HEK293 (cell line): ENCODE results near the gene TEAD4.
A peak's percentile ranks its signal among the peaks of the same experiment; 100 is the strongest.

Experiments used
- CTCF ChIA-PET: fragments of 350-600 bp; formaldehyde crosslinking; extraction: SDS; loops from one replicate; lab custom pipeline; 2021; ENCODE audit warnings: antibody characterized with exemption; lab: Yijun Ruan, JAX
- POLR2A ChIA-PET: fragments of 300-600 bp; formaldehyde crosslinking; extraction: SDS; loops from one replicate; lab custom pipeline; 2020; ENCODE audit warnings: antibody characterized with exemption, inconsistent platforms; lab: Yijun Ruan, JAX
- H3K27ac ChIP-seq: fragments of 200-500 bp; sonication (Bioruptor generic); 2 replicates; pipeline ENCODE4 v1.5.1; 2014; ENCODE audit warnings: low read depth, low read length, control low read depth, inconsistent platforms; ENCODE audit errors: extremely low read depth
- H3K36me3 ChIP-seq, 2 experiments: fragments of 200-500 bp in 1 of 2; sonication (Bioruptor generic) in 1 of 2; 1 replicate in 1 of 2; 2 replicates in 1 of 2; pipeline ENCODE4 v1.5.1; 2014 to 2017; ENCODE audit warnings: inconsistent platforms in 2 of 2, low read length in 2 of 2; ENCODE audit not compliant: control insufficient read depth in 2 of 2, insufficient read depth in 1 of 2
- H3K4me1 ChIP-seq: fragments of 200-500 bp; sonication (Bioruptor generic); 2 replicates; pipeline ENCODE4 v1.5.1; 2014; ENCODE audit warnings: mild to moderate bottlenecking, low read length, inconsistent platforms; ENCODE audit not compliant: control insufficient read depth, insufficient read depth
- H3K4me3 ChIP-seq: 2 replicates; pipeline ENCODE4 v1.5.1; 2011; ENCODE audit warnings: low read depth, mild to moderate bottlenecking, control low read depth, low read length, moderate library complexity
- H3K9me3 ChIP-seq: fragments of 200-500 bp; sonication (Bioruptor generic); 2 replicates; pipeline ENCODE4 v1.5.1; 2014; ENCODE audit warnings: low read depth, low read length, inconsistent platforms; ENCODE audit not compliant: control insufficient read depth, insufficient read depth
- CTCF ChIP-seq: fragments of 450-650 bp; formaldehyde crosslinking; IDR thresholded peaks from 2 replicates; pipeline ENCODE4 v1.5.1; 2016; ENCODE audit warnings: missing biosample characterization, missing genetic modification characterization
- HIC1 ChIP-seq: fragments of 450-650 bp; formaldehyde crosslinking; IDR thresholded peaks from 2 replicates; pipeline ENCODE4 v1.5.1; 2016; ENCODE audit warnings: missing biosample characterization, missing genetic modification characterization
- SP2 ChIP-seq: fragments of 450-650 bp; formaldehyde crosslinking; IDR thresholded peaks from 2 replicates; pipeline ENCODE4 v1.5.1; 2016; ENCODE audit warnings: missing biosample characterization, missing genetic modification characterization
- ZBTB17 ChIP-seq: fragments of 450-650 bp; formaldehyde crosslinking; IDR thresholded peaks from 2 replicates; pipeline ENCODE4 v1.5.1; 2016; ENCODE audit warnings: missing biosample characterization, missing genetic modification characterization
- ZFP37 ChIP-seq: fragments of 450-650 bp; formaldehyde crosslinking; IDR thresholded peaks from 2 replicates; pipeline ENCODE4 v1.5.1; 2016; ENCODE audit warnings: missing biosample characterization, missing genetic modification characterization
- ZFP69B ChIP-seq: fragments of 450-650 bp; formaldehyde crosslinking; IDR thresholded peaks from 2 replicates; pipeline ENCODE4 v1.5.1; 2016; ENCODE audit warnings: missing biosample characterization, missing genetic modification characterization
- ZNF138 ChIP-seq: fragments of 450-650 bp; formaldehyde crosslinking; IDR thresholded peaks from 2 replicates; pipeline ENCODE4 v1.5.1; 2016; ENCODE audit warnings: missing biosample characterization, missing genetic modification characterization, borderline replicate concordance
- ZNF202 ChIP-seq: fragments of 450-650 bp; formaldehyde crosslinking; IDR thresholded peaks from 2 replicates; pipeline ENCODE4 v1.5.1; 2016; ENCODE audit warnings: missing biosample characterization, missing genetic modification characterization, borderline replicate concordance
- ZNF324 ChIP-seq: fragments of 450-650 bp; formaldehyde crosslinking; IDR thresholded peaks from 2 replicates; pipeline ENCODE4 v1.5.1; 2016; ENCODE audit warnings: missing biosample characterization, missing genetic modification characterization
- ZNF391 ChIP-seq: fragments of 450-650 bp; formaldehyde crosslinking; IDR thresholded peaks from 2 replicates; pipeline ENCODE4 v1.5.1; 2016; ENCODE audit warnings: low read depth, missing biosample characterization, missing genetic modification characterization, borderline replicate concordance
- ZNF404 ChIP-seq: fragments of 450-650 bp; formaldehyde crosslinking; IDR thresholded peaks from 2 replicates; pipeline ENCODE4 v1.5.1; 2017; ENCODE audit warnings: missing biosample characterization, missing genetic modification characterization
- ZNF48 ChIP-seq: fragments of 450-650 bp; formaldehyde crosslinking; IDR thresholded peaks from 2 replicates; pipeline ENCODE4 v1.5.1; 2016; ENCODE audit warnings: missing biosample characterization, missing genetic modification characterization
- ZNF626 ChIP-seq: fragments of 450-650 bp; sonication (Bioruptor Pico); formaldehyde crosslinking; IDR thresholded peaks from 2 replicates; pipeline ENCODE4 v1.5.1; 2018; ENCODE audit warnings: missing biosample characterization, missing genetic modification characterization, inconsistent platforms
- ZNF677 ChIP-seq: fragments of 450-650 bp; IDR thresholded peaks from 2 replicates; pipeline ENCODE4 v1.5.0; 2018; ENCODE audit warnings: missing biosample characterization, mild to moderate bottlenecking, missing genetic modification characterization, moderate library complexity
- ZNF692 ChIP-seq: fragments of 450-650 bp; formaldehyde crosslinking; IDR thresholded peaks from 2 replicates; pipeline ENCODE4 v1.5.1; 2016; ENCODE audit warnings: missing biosample characterization, missing genetic modification characterization
- ZNF777 ChIP-seq: fragments of 450-650 bp; formaldehyde crosslinking; IDR thresholded peaks from 2 replicates; pipeline ENCODE4 v1.5.1; 2017; ENCODE audit warnings: missing biosample characterization, missing genetic modification characterization, borderline replicate concordance
- ZNF837 ChIP-seq: fragments of 450-650 bp; formaldehyde crosslinking; IDR thresholded peaks from 2 replicates; pipeline ENCODE4 v1.5.1; 2016; ENCODE audit warnings: missing biosample characterization, missing genetic modification characterization
- ZNF843 ChIP-seq: fragments of 450-650 bp; formaldehyde crosslinking; IDR thresholded peaks from 2 replicates; pipeline ENCODE4 v1.5.1; 2016; ENCODE audit warnings: missing biosample characterization, missing genetic modification characterization
- TF ChIP-seq, protein P1 (sequence below): fragments of 450-650 bp; formaldehyde crosslinking; IDR thresholded peaks from 2 replicates; pipeline ENCODE4 v1.5.1; 2017; ENCODE audit warnings: missing biosample characterization, missing genetic modification characterization

Gene TEAD4

GRCh38 chr12:3004655-3005565 is 45.7 kb downstream of the TEAD4 start:
- CTCF ChIA-PET = no interaction called here

DNA sequence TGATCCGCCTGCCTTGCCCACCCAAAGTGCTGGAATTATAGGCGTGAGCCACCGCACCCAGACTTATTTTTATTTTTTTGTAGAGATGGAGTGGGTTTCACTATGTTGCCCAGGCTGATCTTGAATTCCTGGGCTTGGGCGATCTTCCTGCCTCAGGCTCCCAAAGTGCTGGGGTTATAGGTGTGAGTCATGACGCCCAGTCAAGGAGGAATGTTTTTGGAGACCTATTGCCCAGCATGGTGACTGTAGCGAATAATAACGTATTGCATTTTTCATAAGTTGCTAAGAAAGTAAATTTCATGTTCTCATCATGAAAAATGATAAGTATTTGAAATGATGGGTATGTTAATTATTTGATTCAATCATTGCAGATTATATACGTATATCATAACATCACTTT is 46.5 kb downstream of the TEAD4 start:
- Histone ChIP-seq H3K9me3 (no peaks in the 10 kb centered on the region), H3K4me1 (no peaks in the 10 kb centered on the region), H3K4me3 (no peak overlapping the region), H3K36me3 (peaks cover 0 to 8% of the 10 kb centered on the region in 2 experiments; a peak in 2 of 3 replicates)
- CTCF ChIA-PET = no interaction called here
- TF ChIP-seq ZFP37 (tag by site-specific recombination) = no peak
- TF ChIP-seq ZNF677 (tag by site-specific recombination) = peak; percentile 48; the same call in 1 of the 2 replicates
- TF ChIP-seq, all 188 proteins: peak for 1
- no peak overlapping the region for H3K27ac ChIP-seq
- POLR2A ChIA-PET = no interaction called here

More at GRCh38 chr12:3004655-3005565, 45.7 kb downstream of the TEAD4 start:
- H3K36me3 ChIP-seq = peaks cover 0 to 8% of the 10 kb centered on the region in 2 experiments; a peak in 2 of 3 replicates
- TF ChIP-seq ZNF48 (tag by site-specific recombination) (no peak), CTCF (tag by site-specific recombination) (0 out of 2 replicates have a peak, but pooled peaks have one; percentile 28)
- TF ChIP-seq, all 188 proteins: peak for 1
- H3K9me3 ChIP-seq = no peaks in the 10 kb centered on the region
- H3K4me1 ChIP-seq = no peaks in the 10 kb centered on the region
- POLR2A ChIA-PET = no interaction called here
- no peak overlapping the region for H3K4me3 ChIP-seq
- H3K27ac ChIP-seq = no peak overlapping the region

- Histone ChIP-seq H3K4me3 (no peak overlapping the region), H3K4me1 (no peaks in the 10 kb centered on the region), H3K9me3 (no peaks in the 10 kb centered on the region), H3K36me3 (peaks cover 0 to 5% of the 10 kb centered on the region in 2 experiments; a peak in 2 of 3 replicates), H3K27ac (no peak overlapping the region)
- TF ChIP-seq ZFP69B (no peak), ZNF391 (tag by site-specific recombination) (no peak), HIC1 (no peak), ZNF324 (tag by site-specific recombination) (no peak), ZNF837 (tag by site-specific recombination) (no peak), SP2 (no peak), ZNF692 (tag by site-specific recombination) (no peak), ZNF48 (tag by site-specific recombination) (no peak), ZNF777 (tag by site-specific recombination) (no peak), ZNF202 (tag by site-specific recombination) (no peak), ZNF626 (tag by site-specific recombination) (no peak), ZBTB17 (no peak), ZNF404 (tag by site-specific recombination) (no peak), ZNF843 (tag by site-specific recombination) (no peak), ZNF138 (tag by site-specific recombination) (no peak)
- TF ChIP-seq, protein P1, sequence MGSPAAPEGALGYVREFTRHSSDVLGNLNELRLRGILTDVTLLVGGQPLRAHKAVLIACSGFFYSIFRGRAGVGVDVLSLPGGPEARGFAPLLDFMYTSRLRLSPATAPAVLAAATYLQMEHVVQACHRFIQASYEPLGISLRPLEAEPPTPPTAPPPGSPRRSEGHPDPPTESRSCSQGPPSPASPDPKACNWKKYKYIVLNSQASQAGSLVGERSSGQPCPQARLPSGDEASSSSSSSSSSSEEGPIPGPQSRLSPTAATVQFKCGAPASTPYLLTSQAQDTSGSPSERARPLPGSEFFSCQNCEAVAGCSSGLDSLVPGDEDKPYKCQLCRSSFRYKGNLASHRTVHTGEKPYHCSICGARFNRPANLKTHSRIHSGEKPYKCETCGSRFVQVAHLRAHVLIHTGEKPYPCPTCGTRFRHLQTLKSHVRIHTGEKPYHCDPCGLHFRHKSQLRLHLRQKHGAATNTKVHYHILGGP = no peak
- ChIA-PET POLR2A (no interaction called here), CTCF (interaction anchor here (1.1 to 1.3 kb wide), 2 partner anchors 25 to 226 kb away, joined by 3 read pairs; no protein-coding TSS in a partner anchor)
These were observed 50.6 kb downstream of the TEAD4 start for GRCh38 chr12:3009780-3010179.
